ENCODE data around the gene CD160. TPM values are rescaled to one million over a fixed set of nuclear protein-coding genes. Genes with fewer than 3 reads are reported as not detected.

The CD160 gene
- total RNA-seq, 2 experiments from 2014 or later, result 13.6 to 16.9 TPM

- ATAC-seq (no peak), DNase-seq (no peak)
- intact Hi-C loops (cut with micrococcal nuclease), result no loop called here
- no peak overlapping the region for H3K4me3 Mint-ChIP-seq
- H3K9me3 Mint-ChIP-seq, result no peaks in the 10 kb centered on the region
- TF ChIP-seq, protein P1, sequence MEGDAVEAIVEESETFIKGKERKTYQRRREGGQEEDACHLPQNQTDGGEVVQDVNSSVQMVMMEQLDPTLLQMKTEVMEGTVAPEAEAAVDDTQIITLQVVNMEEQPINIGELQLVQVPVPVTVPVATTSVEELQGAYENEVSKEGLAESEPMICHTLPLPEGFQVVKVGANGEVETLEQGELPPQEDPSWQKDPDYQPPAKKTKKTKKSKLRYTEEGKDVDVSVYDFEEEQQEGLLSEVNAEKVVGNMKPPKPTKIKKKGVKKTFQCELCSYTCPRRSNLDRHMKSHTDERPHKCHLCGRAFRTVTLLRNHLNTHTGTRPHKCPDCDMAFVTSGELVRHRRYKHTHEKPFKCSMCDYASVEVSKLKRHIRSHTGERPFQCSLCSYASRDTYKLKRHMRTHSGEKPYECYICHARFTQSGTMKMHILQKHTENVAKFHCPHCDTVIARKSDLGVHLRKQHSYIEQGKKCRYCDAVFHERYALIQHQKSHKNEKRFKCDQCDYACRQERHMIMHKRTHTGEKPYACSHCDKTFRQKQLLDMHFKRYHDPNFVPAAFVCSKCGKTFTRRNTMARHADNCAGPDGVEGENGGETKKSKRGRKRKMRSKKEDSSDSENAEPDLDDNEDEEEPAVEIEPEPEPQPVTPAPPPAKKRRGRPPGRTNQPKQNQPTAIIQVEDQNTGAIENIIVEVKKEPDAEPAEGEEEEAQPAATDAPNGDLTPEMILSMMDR (IDR thresholded peaks at IDR 0.05), result no peak
- ChIA-PET POLR2A (no interaction called here), CTCF (interaction anchor here (1.7 kb wide), 1 partner anchor 74 kb away, joined by 5 read pairs; the partner anchor contains the start of gene NUDT17)
- H3K36me3 Mint-ChIP-seq (ENCODE audit: low read depth), result peaks cover 36% of the 10 kb centered on the region
- no peaks in the 10 kb centered on the region for H3K27me3 Mint-ChIP-seq
- H3K27ac Mint-ChIP-seq, result no peak overlapping the region
- peaks cover 27% of the 10 kb centered on the region for H3K4me1 Mint-ChIP-seq (ENCODE audit: low read depth)
These were observed 51.8 kb downstream of the CD160 start for GRCh38 chr1:145771056-145771455.

GRCh38 chr1:145773423-145773822 is 54.1 kb downstream of the CD160 start:
- ChIA-PET POLR2A (no interaction called here), CTCF (interaction anchor here (0.9 to 1.3 kb wide), 4 partner anchors 22 to 72 kb away, joined by 3 to 4 read pairs (median 4); partner anchors contain the start of gene NUDT17)
- intact Hi-C loops (cut with micrococcal nuclease), result no loop called here
- Mint-ChIP-seq H3K4me3 (no peak overlapping the region), H3K27ac (peak overlapping the region; percentile 66), H3K27me3 (no peaks in the 10 kb centered on the region), H3K4me1 (ENCODE audit: low read depth) (peaks cover 30% of the 10 kb centered on the region), H3K9me3 (no peaks in the 10 kb centered on the region), H3K36me3 (ENCODE audit: low read depth) (peaks cover 30% of the 10 kb centered on the region)
- DNase-seq, result no peak
- no peak for ATAC-seq
- TF ChIP-seq, protein P1 (IDR thresholded peaks at IDR 0.05), result no peak

DNA sequence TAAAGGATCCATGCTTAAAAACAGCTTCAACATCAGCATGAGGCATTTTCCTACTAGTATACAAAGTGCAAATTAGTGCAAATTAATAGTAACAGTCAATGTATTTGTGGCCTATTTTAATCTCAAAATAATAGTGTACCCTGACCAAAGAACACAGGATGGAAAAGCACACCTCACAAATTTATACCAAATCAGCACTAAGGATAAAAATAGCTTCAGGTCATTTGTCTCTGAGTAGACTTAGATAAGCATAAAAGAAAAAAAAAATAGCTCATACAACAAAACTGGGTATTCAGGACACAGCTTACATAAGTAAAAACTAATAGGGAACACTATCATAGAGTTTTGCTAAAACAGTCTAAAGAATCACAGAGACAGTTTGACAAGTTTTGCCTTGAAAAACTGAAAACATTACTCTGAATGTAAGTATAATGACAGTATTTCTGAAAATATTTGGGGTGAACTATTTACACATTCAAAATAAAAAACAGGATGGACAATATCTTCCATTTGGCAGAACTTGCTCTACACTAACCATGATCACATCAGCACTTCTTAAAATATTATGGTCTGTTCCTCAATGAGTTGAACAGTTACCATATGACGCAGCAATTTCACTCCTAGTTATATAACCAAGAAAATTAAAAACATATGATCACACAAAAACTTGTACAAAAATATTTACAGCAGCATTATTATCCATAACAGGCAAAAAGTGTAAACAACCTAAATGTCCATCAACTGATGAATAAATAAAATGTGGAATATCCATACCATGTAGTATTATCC is 58.3 kb downstream of the CD160 start:
- CTCF ChIA-PET, result no interaction called here
- ATAC-seq (no peak), DNase-seq (no peak)
- Mint-ChIP-seq H3K4me3 (no peak overlapping the region), H3K9me3 (no peaks in the 10 kb centered on the region), H3K27ac (no peak overlapping the region), H3K27me3 (no peaks in the 10 kb centered on the region), H3K4me1 (ENCODE audit: low read depth) (peaks cover 22% of the 10 kb centered on the region), H3K36me3 (ENCODE audit: low read depth) (peaks cover 16% of the 10 kb centered on the region)
- POLR2A ChIA-PET, result no interaction called here
- intact Hi-C loops (cut with micrococcal nuclease), result no loop called here
- TF ChIP-seq, protein P1 (IDR thresholded peaks at IDR 0.05), result no peak

DNA sequence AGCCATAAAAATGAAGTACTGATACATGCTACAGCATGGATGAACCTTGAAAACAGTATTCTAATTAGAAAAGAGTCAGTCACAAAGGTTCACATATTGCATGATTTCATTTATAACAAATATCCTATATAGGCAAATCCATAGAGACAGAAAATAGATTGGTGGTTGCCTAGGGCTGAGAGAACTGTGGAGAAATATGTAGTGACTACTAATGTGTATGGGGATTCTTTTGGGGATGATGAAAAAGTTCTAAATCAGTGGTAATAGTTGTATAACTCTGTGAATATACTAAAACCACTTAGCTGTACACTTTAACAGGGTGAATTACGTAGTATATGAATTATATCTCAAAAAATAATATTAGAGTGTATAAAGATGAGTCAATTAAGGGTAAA is 58.8 kb downstream of the CD160 start:
- Mint-ChIP-seq H3K9me3 (no peaks in the 10 kb centered on the region), H3K27ac (no peak overlapping the region), H3K4me1 (ENCODE audit: low read depth) (peaks cover 19% of the 10 kb centered on the region), H3K4me3 (no peak overlapping the region), H3K27me3 (no peaks in the 10 kb centered on the region), H3K36me3 (ENCODE audit: low read depth) (peaks cover 12% of the 10 kb centered on the region)
- TF ChIP-seq, protein P1 (IDR thresholded peaks at IDR 0.05), result no peak
- no peak for ATAC-seq
- intact Hi-C loops (cut with micrococcal nuclease), result no loop called here
- DNase-seq, result no peak
- ChIA-PET POLR2A (no interaction called here), CTCF (interaction anchor here (3.0 kb wide), 1 partner anchor 57 kb away, joined by 14 read pairs; no protein-coding TSS in a partner anchor)
